CD14-positive monocyte (primary cell): Measurements from ENCODE around the gene PDE9A. TPM values are rescaled to one million over a fixed set of nuclear protein-coding genes. Genes with fewer than 3 reads are reported as not detected.

Experiments
- DNase-seq, 3 donors: peaks; one replicate each; pipeline ENCODE4 v3.0.0-alpha.2; 2011 to 2022
- H2AFZ ChIP-seq: 2 replicates; pipeline ENCODE4 v1.6.0; 2012; ENCODE audit warnings: mild to moderate bottlenecking, low read depth, low read length, inconsistent platforms; ENCODE audit not compliant: insufficient read depth, poor library complexity, severe bottlenecking
- H3K27ac ChIP-seq, 2 donors: 1 replicate in 1 of 2; 2 replicates in 1 of 2; pipeline ENCODE4 v1.5.1; 2012 to 2013; ENCODE audit warnings: low read length in 2 of 2, control low read depth in 1 of 2, inconsistent platforms in 1 of 2, low read depth in 1 of 2, mild to moderate bottlenecking in 1 of 2
- H3K27me3 ChIP-seq, 2 donors: one replicate each; pipeline versions ENCODE4 v1.6.0 to v1.6.1; 2011 to 2013; ENCODE audit warnings: low read length in 2 of 2; ENCODE audit not compliant: control insufficient read depth in 2 of 2, insufficient read depth in 2 of 2
- H3K36me3 ChIP-seq, 2 donors: replicated peaks in 1 of 2; 1 replicate in 1 of 2; 2 replicates in 1 of 2; pipeline versions ENCODE4 v1.5.1 to v1.6.1; 2012 to 2013; ENCODE audit warnings: low read length in 2 of 2, control low read depth in 1 of 2, inconsistent platforms in 1 of 2, mild to moderate bottlenecking in 1 of 2; ENCODE audit not compliant: insufficient read depth in 2 of 2, control insufficient read depth in 1 of 2
- H3K4me1 ChIP-seq, 2 donors: 1 replicate in 1 of 2; 2 replicates in 1 of 2; pipeline versions ENCODE4 v1.5.1 to v1.6.1; 2012 to 2013; ENCODE audit warnings: low read length in 2 of 2, control low read depth in 1 of 2, inconsistent platforms in 1 of 2, mild to moderate bottlenecking in 1 of 2, moderate library complexity in 1 of 2; ENCODE audit not compliant: insufficient read depth in 2 of 2, control insufficient read depth in 1 of 2
- H3K4me2 ChIP-seq: replicated peaks from 2 replicates; pipeline ENCODE3; 2012; ENCODE audit warnings: low read length, moderate library complexity, mild to moderate bottlenecking; ENCODE audit not compliant: poor library complexity, severe bottlenecking; ENCODE audit errors: extremely low read depth
- H3K4me3 ChIP-seq, 3 experiments: fragments of 200-600 bp in 1 of 3; sonication (generic) in 1 of 3; replicated peaks in 1 of 3; 1 replicate in 2 of 3; 2 replicates in 1 of 3; pipeline ENCODE4 v1.5.1; 2011 to 2013; ENCODE audit warnings: low read length in 3 of 3, mild to moderate bottlenecking in 3 of 3, control low read depth in 2 of 3, low read depth in 2 of 3, inconsistent platforms in 1 of 3, moderate library complexity in 1 of 3
- H3K79me2 ChIP-seq: 2 replicates; pipeline ENCODE4 v1.6.0; 2012; ENCODE audit warnings: mild to moderate bottlenecking, control low read depth, inconsistent platforms, low read length, moderate library complexity; ENCODE audit not compliant: insufficient read depth
- H3K9ac ChIP-seq: 2 replicates; pipeline ENCODE4 v1.6.0; 2017; ENCODE audit warnings: low read length, mild to moderate bottlenecking; ENCODE audit not compliant: insufficient read depth, poor library complexity, severe bottlenecking
- H3K9me3 ChIP-seq, 2 donors: replicated peaks in 1 of 2; 1 replicate in 1 of 2; 2 replicates in 1 of 2; pipeline versions ENCODE4 v1.5.1 to v1.6.1; 2012 to 2013; ENCODE audit warnings: low read length in 2 of 2, control low read depth in 1 of 2; ENCODE audit not compliant: control insufficient read depth in 1 of 2, insufficient read depth in 1 of 2
- H4K20me1 ChIP-seq: 2 replicates; pipeline ENCODE4 v1.6.0; 2012; ENCODE audit warnings: mild to moderate bottlenecking, low read length, control low read depth, moderate library complexity; ENCODE audit not compliant: insufficient read depth
- H3K27ac Mint-ChIP-seq, 7 donors: one replicate each; pipeline ENCODE4 v1.8.0; 2020; ENCODE audit warnings: mild to moderate bottlenecking in 7 of 7, mixed read lengths in 7 of 7, moderate library complexity in 6 of 7, inconsistent platforms in 2 of 7
- H3K27me3 Mint-ChIP-seq, 3 donors: one replicate each; pipeline ENCODE4 v1.8.0; 2021 to 2022; ENCODE audit warnings: low read depth in 3 of 3, mild to moderate bottlenecking in 3 of 3, mixed read lengths in 3 of 3, moderate library complexity in 3 of 3, inconsistent platforms in 1 of 3
- H3K36me3 Mint-ChIP-seq, 2 donors: one replicate each; pipeline ENCODE4 v1.8.0; 2020; ENCODE audit warnings: mixed read lengths in 2 of 2, inconsistent platforms in 1 of 2, mild to moderate bottlenecking in 1 of 2
- H3K4me1 Mint-ChIP-seq: one replicate; pipeline ENCODE4 v1.8.0; 2020; ENCODE audit warnings: mild to moderate bottlenecking, mixed read lengths
- H3K4me3 Mint-ChIP-seq, 2 donors: one replicate each; pipeline ENCODE4 v1.8.0; 2020; ENCODE audit warnings: mild to moderate bottlenecking in 2 of 2, mixed read lengths in 2 of 2, moderate library complexity in 1 of 2
- H3K9me3 Mint-ChIP-seq, 7 donors: one replicate each; pipeline ENCODE4 v1.8.0; 2020 to 2022; ENCODE audit warnings: mixed read lengths in 7 of 7, mild to moderate bottlenecking in 6 of 7, moderate library complexity in 6 of 7, inconsistent platforms in 2 of 7
- WGBS: methylation state at CpG from one replicate; pipeline ENCODE4 v1.1.5; 2013; ENCODE audit warnings: missing lambda C conversion rate; ENCODE audit not compliant: insufficient coverage; 5-methylcytosine and 5-hydroxymethylcytosine counted together
- intact Hi-C, 2 donors: fragments of 100-400 bp; cut with micrococcal nuclease; formaldehyde crosslinking; loops; one replicate each; pipeline versions ENCODE4 v1.15.0 to v1.15.1; 2023
- polyA plus RNA-seq, 3 donors: library from polyadenylated mRNA; depleted of rRNA in 1 of 3; unstranded in 2 of 3; stranded (reverse) in 1 of 3; fragments of 300-500 nt in 2 of 3; fragments of >200 nt in 1 of 3; fragmentation: Illumina TruSeq in 2 of 3; gene quantifications; 1 replicate in 2 of 3; 2 replicates in 1 of 3; pipeline ENCODE4 v1.2.3, GENCODE V29; 2012 to 2021
- TF ChIP-seq, protein P1 (sequence below): fragments of 200-600 bp; IDR thresholded peaks from one replicate; pipeline ENCODE4 v1.8.0; 2022; ENCODE audit warnings: antibody characterized with exemption, mild to moderate bottlenecking

PDE9A gene
- polyA plus RNA-seq, 3 donors, result 0.05 to 0.52 TPM; not detected in 1

DNA sequence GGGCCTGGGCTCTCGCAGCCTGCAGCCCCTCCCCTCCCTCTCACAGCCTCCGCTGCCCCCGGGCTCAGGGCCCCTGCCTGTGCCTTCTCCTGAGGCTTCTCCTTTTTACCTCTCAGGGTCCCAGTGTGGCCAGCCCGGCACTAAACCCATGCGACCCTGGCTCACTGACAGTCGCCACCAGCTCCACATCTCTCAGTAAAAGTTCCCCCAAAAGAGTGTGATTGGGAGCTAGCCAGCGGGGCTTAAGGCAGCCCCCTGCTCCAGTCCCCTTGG lies 26.6 kb downstream of the PDE9A start:
- Mint-ChIP-seq H3K36me3 (no peaks in the 10 kb centered on the region), H3K27ac (no peak overlapping the region), H3K27me3 (peaks cover 33 to 41% (median 33%) of the 10 kb centered on the region in 3 donors), H3K4me1 (peaks cover 24% of the 10 kb centered on the region), H3K9me3 (peaks cover 0 to 3% (median 0%) of the 10 kb centered on the region in 7 donors), H3K4me3 (no peak overlapping the region)
- H4K20me1 ChIP-seq, result no peaks in the 10 kb centered on the region
- H3K27me3 ChIP-seq, result peaks cover 0 to 6% of the 10 kb centered on the region in 2 donors
- no peak overlapping the region for H3K9ac ChIP-seq
- H3K4me2 ChIP-seq, result no peak overlapping the region
- peaks cover 6 to 10% of the 10 kb centered on the region in 2 donors for H3K4me1 ChIP-seq
- H3K4me3 ChIP-seq, result no peak overlapping the region
- TF ChIP-seq, protein P1, sequence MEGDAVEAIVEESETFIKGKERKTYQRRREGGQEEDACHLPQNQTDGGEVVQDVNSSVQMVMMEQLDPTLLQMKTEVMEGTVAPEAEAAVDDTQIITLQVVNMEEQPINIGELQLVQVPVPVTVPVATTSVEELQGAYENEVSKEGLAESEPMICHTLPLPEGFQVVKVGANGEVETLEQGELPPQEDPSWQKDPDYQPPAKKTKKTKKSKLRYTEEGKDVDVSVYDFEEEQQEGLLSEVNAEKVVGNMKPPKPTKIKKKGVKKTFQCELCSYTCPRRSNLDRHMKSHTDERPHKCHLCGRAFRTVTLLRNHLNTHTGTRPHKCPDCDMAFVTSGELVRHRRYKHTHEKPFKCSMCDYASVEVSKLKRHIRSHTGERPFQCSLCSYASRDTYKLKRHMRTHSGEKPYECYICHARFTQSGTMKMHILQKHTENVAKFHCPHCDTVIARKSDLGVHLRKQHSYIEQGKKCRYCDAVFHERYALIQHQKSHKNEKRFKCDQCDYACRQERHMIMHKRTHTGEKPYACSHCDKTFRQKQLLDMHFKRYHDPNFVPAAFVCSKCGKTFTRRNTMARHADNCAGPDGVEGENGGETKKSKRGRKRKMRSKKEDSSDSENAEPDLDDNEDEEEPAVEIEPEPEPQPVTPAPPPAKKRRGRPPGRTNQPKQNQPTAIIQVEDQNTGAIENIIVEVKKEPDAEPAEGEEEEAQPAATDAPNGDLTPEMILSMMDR, result no peak
- no peak overlapping the region for H3K27ac ChIP-seq
- intact Hi-C loops, result no loop called here
- no peaks in the 10 kb centered on the region for H3K36me3 ChIP-seq
- H3K79me2 ChIP-seq, result no peaks in the 10 kb centered on the region
- H2AFZ ChIP-seq, result no peak overlapping the region
- WGBS, result 79% methylated on average over 7 of the region's 7 CpGs
- DNase-seq, result no peak
- H3K9me3 ChIP-seq, result no peaks in the 10 kb centered on the region

DNA sequence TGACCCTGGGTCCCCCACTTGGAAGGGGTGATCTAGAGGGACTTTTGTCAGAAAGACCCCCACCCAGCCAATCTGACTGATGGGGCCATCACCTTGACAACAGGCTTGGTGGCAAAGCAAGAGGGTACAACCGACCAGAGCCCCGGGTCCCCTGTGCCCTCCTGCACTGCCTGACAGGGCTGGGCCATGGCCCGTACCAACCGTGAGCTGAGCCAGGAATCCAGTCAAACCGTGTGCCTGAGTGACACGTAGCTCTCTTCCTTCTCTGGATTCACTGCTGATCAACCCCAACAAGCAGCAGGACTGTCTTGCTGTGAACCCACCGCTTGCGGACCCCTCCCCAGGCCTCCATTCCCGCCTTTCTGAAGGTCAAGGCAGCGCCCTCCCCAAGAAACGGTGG lies 27.0 kb downstream of the PDE9A start:
- H3K4me2 ChIP-seq, result no peak overlapping the region
- peaks cover 26% of the 10 kb centered on the region for H3K4me1 Mint-ChIP-seq
- no peaks in the 10 kb centered on the region for H3K9me3 ChIP-seq
- no peak overlapping the region for H3K27ac Mint-ChIP-seq
- H3K9ac ChIP-seq, result no peak overlapping the region
- H3K79me2 ChIP-seq, result no peaks in the 10 kb centered on the region
- H3K4me1 ChIP-seq, result peaks cover 6 to 10% of the 10 kb centered on the region in 2 donors
- TF ChIP-seq, protein P1, result no peak
- H3K36me3 Mint-ChIP-seq, result no peaks in the 10 kb centered on the region
- no peaks in the 10 kb centered on the region for H3K36me3 ChIP-seq
- H3K27ac ChIP-seq, result no peak overlapping the region
- no peak for DNase-seq
- peaks cover 0 to 6% of the 10 kb centered on the region in 2 donors for H3K27me3 ChIP-seq
- no peak overlapping the region for H3K4me3 Mint-ChIP-seq
- 89% methylated on average over 11 of the region's 11 CpGs for WGBS
- no peaks in the 10 kb centered on the region for H4K20me1 ChIP-seq
- intact Hi-C loops, result no loop called here
- H3K4me3 ChIP-seq, result no peak overlapping the region
- peaks cover 0 to 3% (median 0%) of the 10 kb centered on the region in 7 donors for H3K9me3 Mint-ChIP-seq
- H2AFZ ChIP-seq, result no peak overlapping the region
- peaks cover 36 to 41% (median 36%) of the 10 kb centered on the region in 3 donors for H3K27me3 Mint-ChIP-seq
